Posterior vena cava (tissue), 2 donors: ENCODE results near the gene WWOX. TPM values are rescaled to one million over a fixed set of nuclear protein-coding genes. Genes with fewer than 3 reads are reported as not detected.

Source experiments
- DNase-seq: peaks from one replicate; pipeline ENCODE4 v3.0.0-alpha.2; 2020; ENCODE audit warnings: low spot score
- intact Hi-C, 2 donors: fragments of 100-400 bp; cut with DNase I; formaldehyde crosslinking; loops; one replicate each; pipeline versions ENCODE4 v1.14.1 to v1.14.2; 2022 to 2023
- total RNA-seq, 2 donors: library from RNA; stranded (reverse); fragmentation: NEBNext Ultra II Directional; extraction: Animal tissue kit (Norgen Biotek cat#: 25700); gene quantifications; one replicate each; pipeline ENCODE4 v1.2.1, GENCODE V29; 2021
- donor health status: DM: yes; HTN: yes; CAD: no.
- donor health status: DM: yes; HTN: yes; CAD: no.

The WWOX gene
- total RNA-seq, 2 donors from 2014 or later = 12.5 to 16.9 TPM

GRCh38 chr16:78957317-78958100, 858.1 kb downstream of the WWOX start:
- no peak for DNase-seq
- intact Hi-C loops = loop anchor here in 1 of 2 donors (1.0 kb wide), 1 partner anchor 29 kb away; no protein-coding TSS in a partner anchor

DNA sequence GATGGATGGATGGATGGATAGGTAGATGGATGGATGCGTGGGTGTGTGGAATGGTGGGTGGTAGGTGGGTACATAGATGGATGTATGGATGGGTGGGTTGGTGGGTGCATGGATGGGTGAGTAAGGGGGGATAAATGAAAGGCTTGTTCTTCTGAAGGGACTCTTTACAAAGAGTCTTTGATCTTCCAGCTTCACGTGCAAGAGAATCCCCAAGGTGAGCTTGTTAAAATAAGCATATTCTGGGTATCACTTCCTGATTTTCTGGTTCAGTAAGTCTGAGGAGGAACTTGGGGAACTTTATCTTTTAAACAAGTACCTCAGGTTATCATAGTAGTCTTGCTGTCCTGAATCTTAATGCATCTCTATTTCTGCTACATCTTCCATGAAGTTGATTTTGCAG, 862.0 kb downstream of the WWOX start:
- intact Hi-C loops = no loop called here
- no peak for DNase-seq

DNA sequence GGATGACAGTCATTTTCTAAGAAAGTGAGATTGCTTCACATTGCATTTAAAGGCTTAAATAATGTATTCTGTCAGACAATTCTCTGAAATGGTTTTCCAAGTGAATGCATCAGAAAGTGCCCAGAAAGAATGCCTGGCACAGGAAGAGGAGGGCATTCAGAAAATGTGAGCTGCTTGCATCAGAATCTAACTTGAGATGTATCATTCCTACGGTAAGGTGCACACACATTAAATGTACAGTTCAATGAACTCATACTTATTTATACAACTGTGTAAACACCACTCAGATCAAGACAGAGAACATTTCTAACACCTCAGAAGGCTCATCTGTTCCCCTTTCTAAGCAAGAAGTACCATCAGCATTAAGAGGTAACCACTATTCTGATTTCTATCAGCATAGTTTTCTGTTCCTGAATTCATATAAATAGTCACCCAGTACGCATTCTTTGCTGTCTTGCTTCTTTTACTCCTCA, 863.0 kb downstream of the WWOX start:
- intact Hi-C loops = no loop called here
- DNase-seq = no peak

GRCh38 chr16:78967948-78968347, 868.5 kb downstream of the WWOX start:
- intact Hi-C loops = no loop called here
- no peak for DNase-seq

- intact Hi-C loops = no loop called here
These were observed 870.3 kb downstream of the WWOX start for GRCh38 chr16:78969721-78970120.

DNA sequence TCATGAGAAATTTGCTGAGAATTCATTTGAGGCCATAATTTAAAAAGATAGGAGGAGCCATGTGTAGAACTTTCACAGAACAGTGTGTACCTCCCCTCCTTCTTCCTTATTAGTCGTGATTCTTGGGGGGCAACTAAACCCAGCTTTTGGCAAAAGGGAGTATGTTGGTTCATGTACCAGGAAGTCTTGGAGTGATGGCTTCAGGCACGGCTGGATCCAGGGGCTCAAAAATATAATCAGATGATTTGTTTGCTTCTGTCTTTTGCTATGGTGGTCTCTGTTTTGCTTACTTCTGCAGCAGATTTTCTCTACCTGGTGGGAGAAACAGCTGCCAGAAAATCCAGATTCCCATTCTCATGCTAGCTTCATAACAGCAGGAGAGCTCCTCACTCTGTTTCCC, 871.2 kb downstream of the WWOX start:
- intact Hi-C loops = no loop called here
- DNase-seq = no peak

More at GRCh38 chr16:78969721-78970120, 870.3 kb downstream of the WWOX start:
- DNase-seq = no peak

DNA sequence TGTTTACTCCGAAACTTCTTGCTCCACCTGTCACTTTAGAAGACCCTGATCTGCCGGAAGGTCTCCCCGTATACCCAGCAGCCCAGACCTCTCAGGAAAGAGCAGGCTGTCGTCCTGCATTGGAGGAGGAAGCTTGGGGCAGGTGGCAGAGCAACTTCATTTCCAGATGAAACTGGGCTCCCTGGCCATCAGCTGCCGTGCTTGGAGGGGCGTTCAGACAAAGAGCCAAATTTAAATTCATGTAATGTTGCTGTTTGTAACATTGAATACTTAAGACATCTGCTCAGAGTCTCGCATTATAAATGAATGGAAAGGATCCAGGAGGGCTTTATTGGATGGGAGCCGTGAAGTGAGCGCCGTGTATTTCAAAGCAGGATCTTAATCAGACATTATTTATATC, 872.6 kb downstream of the WWOX start:
- intact Hi-C loops = no loop called here
- no peak for DNase-seq

- intact Hi-C loops = no loop called here
- DNase-seq = no peak
These were observed 873.5 kb downstream of the WWOX start for GRCh38 chr16:78972986-78973385.

DNA sequence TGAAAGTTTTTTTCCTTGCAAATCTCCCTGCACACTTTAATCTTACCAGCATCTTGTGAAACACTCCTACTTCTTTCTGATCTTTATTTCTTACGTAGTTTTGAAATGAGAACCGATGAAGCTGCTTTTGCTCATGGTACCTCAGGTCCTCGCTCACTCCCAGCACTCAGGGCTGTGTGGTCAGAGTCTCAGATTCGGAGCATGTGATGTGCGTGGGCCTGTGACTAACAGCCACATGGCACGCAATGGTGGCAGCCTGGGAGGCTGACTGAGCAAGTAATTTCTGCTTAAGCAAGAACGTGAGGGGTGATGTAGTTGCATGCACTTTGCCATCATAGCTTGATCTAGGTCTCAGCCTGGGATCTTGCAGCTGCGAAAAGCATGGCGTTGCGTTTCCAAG, 876.8 kb downstream of the WWOX start:
- intact Hi-C loops = no loop called here
- no peak for DNase-seq

DNA sequence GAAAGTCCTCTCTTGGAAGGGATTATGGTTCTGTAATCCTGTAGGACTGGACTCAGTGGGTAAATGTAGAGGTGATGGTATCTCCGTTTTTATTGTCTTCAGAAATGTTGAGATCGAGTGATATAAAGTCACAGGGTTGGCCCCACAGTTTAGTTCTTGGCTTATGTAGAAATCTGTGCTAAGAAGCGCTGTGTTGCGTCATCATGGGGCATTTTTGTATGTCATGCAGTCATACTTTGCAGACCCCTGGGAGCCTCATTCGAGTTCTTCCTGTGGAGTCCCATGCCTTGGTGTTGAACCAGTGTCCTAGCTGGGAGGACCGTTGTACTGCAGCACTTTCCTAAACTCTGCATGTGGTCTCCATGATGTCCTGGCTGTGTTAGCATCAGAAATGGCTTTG, 881.4 kb downstream of the WWOX start:
- DNase-seq = no peak
- intact Hi-C loops = no loop called here

DNA sequence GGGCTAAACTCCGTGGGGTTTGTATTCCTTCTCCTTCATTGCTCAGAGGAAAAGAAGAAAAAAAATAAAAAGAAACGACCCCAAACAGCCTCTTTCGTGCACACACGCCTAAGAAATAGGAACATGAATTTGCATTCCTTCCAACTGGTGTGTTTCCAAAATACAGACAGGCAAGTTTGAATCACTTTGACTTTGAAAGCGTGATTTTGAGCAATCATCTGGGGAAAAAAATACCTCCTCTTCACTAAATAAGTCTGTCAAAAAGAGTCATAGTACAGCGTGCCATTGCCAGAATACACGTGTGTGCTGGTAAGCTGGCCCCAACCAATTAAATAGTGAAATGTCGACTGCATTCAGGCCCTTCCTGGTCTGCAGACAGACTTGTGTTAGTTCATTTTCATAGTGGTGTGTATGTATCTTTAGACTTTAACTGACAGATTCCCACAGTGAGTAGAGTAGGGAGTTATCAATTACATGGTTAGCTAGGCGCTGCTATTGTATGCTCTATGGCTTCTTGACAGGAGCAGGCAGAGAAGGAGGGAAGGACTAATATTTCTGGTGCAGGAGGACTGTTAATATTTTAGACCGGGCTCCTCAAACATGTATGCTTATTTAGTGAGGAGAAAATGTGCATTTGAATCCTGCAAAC, 882.8 kb downstream of the WWOX start:
- no peak for DNase-seq
- intact Hi-C loops = no loop called here

- DNase-seq = no peak
- intact Hi-C loops = no loop called here
These were observed 884.9 kb downstream of the WWOX start for GRCh38 chr16:78984324-78984723.

- intact Hi-C loops = no loop called here
- DNase-seq = no peak
These were observed 885.5 kb downstream of the WWOX start for GRCh38 chr16:78984887-78985464.

DNA sequence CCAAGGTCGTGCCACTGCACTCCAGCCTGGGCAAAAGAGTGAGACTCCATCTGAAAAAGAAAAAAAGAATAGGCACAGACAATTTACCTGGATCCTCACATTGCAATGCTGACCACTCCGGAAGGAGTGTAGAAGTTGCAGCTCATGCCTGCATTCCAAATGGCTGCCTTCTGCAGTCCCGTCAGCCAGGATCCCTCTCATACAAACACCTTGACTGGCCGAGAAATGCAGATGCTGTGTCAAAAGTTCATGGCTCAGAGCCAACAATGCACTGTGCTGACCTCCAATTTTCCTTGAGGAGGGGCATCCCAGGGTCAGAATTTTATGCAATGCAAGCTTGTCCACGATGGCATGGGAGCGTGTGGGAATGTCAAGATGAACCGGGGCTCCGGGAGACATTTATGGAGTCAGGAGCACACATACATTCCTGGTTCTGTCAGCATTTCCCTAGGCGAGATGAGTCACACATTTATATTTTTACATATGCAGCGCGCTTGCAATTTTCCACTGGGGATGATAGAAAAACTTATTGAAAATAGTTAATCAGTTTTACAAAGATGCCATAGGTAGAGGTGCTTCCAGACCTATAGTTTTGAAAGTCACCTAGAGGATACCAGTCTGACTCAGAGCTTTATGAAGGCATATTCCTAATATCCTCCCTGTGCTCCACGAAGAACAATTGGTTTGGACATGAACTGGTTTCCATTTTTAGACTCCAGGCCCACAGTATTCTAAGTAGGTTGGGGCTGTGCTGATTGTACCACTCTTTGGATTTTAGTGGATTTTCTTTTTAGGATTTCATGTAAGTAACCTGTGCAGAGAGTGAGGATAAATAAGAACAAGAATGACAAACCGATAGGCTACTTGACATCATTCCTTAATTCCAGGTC, 886.5 kb downstream of the WWOX start:
- intact Hi-C loops = loop anchor here in 1 of 2 donors (1.0 kb wide), 1 partner anchor 29 kb away; no protein-coding TSS in a partner anchor
- no peak for DNase-seq

- DNase-seq = no peak
- intact Hi-C loops = no loop called here
These were observed 888.2 kb downstream of the WWOX start for GRCh38 chr16:78987666-78988065.

- intact Hi-C loops = no loop called here
- no peak for DNase-seq
These were observed 889.0 kb downstream of the WWOX start for GRCh38 chr16:78988361-78988969.

DNA sequence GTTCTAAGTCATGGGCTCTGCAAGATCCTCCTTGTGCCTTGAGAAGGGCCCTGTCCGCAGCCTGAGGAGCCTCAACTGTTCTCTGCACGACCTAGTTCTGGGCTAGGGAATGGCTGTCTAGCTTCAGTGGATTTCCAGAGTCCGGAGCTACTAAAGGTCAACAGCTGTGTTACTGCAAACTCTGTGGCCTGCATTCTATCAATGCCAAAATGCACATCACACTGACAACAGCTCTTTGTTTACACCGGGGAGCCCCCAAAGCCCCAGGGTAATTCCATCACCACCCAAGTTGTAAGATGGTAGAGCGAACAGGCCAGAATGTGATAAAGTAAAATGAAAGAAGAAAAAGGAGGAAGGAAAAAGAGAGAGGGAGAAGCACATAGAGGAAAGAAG, 890.9 kb downstream of the WWOX start:
- intact Hi-C loops = no loop called here
- no peak for DNase-seq

DNA sequence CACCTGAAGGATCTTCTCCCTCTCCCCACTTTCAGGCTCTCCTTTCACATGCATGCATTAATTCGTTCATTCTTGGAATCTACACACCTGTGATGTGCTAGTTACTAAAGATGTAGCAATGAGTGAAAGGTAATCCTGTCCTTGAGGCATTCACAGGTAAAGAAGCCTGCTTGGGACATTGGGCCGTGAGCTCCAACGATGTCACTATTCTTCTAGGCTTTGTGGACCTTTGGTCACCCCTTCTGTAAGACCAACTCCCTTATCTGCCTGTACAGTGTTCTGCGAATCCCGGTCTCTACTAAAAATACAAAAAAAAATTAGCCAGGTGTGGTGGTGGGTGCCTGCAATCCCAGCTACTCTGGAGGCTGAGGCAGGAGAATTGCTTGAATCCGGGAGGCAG, 892.5 kb downstream of the WWOX start:
- intact Hi-C loops = no loop called here

DNA sequence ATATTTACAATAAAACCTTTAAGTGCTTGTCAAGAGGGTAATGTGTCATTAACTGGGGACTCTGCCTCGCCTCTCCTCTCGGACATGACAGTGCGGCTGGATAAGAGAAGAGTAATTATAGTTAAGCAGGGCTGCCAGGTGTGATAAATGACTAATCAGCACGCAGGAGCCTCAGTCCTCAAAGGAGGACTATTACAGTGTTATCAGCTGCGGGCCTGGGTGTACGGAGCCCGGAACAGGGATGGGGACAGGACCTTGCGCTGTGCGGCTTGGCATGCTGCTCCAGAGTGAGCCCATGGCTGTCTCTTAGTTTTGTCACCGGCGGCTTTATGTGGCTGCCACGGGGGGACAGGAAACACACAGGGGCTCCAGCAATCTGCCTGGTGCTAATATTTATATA, 893.9 kb downstream of the WWOX start:
- intact Hi-C loops = no loop called here
- DNase-seq = no peak

More for the DNA sequence above, 892.5 kb downstream of the WWOX start:
- DNase-seq = no peak
